DND-41 (cell line): ENCODE results near the gene TSPAN5.

Experiments used
- ATAC-seq: fragments of 200-7000 bp; cut with Tn5 transposase; 3 replicates; pipeline ENCODE4 v1.9.1; 2021; ENCODE audit warnings: low read depth; ENCODE audit not compliant: insufficient read depth
- DNase-seq: peaks from one replicate; pipeline ENCODE4 v3.0.0-alpha.2; 2020
- H2AFZ ChIP-seq: 2 replicates; pipeline ENCODE4 v1.6.0; 2012; ENCODE audit warnings: low read depth, low read length
- H3K27ac ChIP-seq: 2 replicates; pipeline ENCODE4 v1.5.1; 2012; ENCODE audit warnings: low read length, inconsistent platforms
- H3K27me3 ChIP-seq: fragments of 200-600 bp; sonication (generic); 2 replicates; pipeline ENCODE4 v1.6.0; 2012; ENCODE audit warnings: low read length, mild to moderate bottlenecking, inconsistent platforms; ENCODE audit not compliant: insufficient read depth, poor library complexity
- H3K36me3 ChIP-seq: 2 replicates; pipeline ENCODE4 v1.5.1; 2012; ENCODE audit warnings: low read length, inconsistent platforms; ENCODE audit not compliant: insufficient read depth
- H3K4me1 ChIP-seq: 2 replicates; pipeline ENCODE4 v1.5.1; 2012; ENCODE audit warnings: mild to moderate bottlenecking, low read length; ENCODE audit not compliant: insufficient read depth
- H3K4me2 ChIP-seq: 2 replicates; pipeline ENCODE4 v1.6.0; 2012; ENCODE audit warnings: mild to moderate bottlenecking, moderate library complexity, low read length, inconsistent platforms; ENCODE audit not compliant: insufficient read depth
- H3K4me3 ChIP-seq, 2 experiments: fragments of 200-600 bp in 1 of 2; shearing (Covaris generic) in 1 of 2; 2 replicates each; pipeline ENCODE4 v1.5.1; 2012 to 2016; ENCODE audit warnings: inconsistent platforms in 2 of 2, low read length in 2 of 2, mild to moderate bottlenecking in 2 of 2, low read depth in 1 of 2, moderate library complexity in 1 of 2
- H3K79me2 ChIP-seq: 2 replicates; pipeline ENCODE4 v1.6.0; 2012; ENCODE audit warnings: low read length, inconsistent platforms; ENCODE audit not compliant: insufficient read depth
- H3K9ac ChIP-seq: 2 replicates; pipeline ENCODE4 v1.6.0; 2012; ENCODE audit warnings: low read depth, mild to moderate bottlenecking, inconsistent platforms, low read length, moderate library complexity
- H3K9me3 ChIP-seq: 2 replicates; pipeline ENCODE4 v1.5.1; 2012; ENCODE audit warnings: low read length, moderate library complexity, mild to moderate bottlenecking, inconsistent platforms; ENCODE audit not compliant: insufficient read depth, severe bottlenecking
- H4K20me1 ChIP-seq: 2 replicates; pipeline ENCODE4 v1.6.0; 2012; ENCODE audit warnings: low read length; ENCODE audit not compliant: insufficient read depth
- CTCF ChIP-seq: IDR thresholded peaks from 2 replicates; pipeline ENCODE4 v1.5.1; 2012; ENCODE audit warnings: borderline replicate concordance, low read length, moderate library complexity, mild to moderate bottlenecking; ENCODE audit not compliant: poor library complexity, severe bottlenecking; ENCODE audit errors: extremely low read depth
- EZH2 ChIP-seq: IDR thresholded peaks from 3 replicates; pipeline ENCODE4 v1.6.1; 2012; ENCODE audit warnings: borderline replicate concordance, low read depth, mild to moderate bottlenecking, moderate library complexity, low read length, inconsistent platforms; ENCODE audit not compliant: severe bottlenecking

The TSPAN5 gene

DNA sequence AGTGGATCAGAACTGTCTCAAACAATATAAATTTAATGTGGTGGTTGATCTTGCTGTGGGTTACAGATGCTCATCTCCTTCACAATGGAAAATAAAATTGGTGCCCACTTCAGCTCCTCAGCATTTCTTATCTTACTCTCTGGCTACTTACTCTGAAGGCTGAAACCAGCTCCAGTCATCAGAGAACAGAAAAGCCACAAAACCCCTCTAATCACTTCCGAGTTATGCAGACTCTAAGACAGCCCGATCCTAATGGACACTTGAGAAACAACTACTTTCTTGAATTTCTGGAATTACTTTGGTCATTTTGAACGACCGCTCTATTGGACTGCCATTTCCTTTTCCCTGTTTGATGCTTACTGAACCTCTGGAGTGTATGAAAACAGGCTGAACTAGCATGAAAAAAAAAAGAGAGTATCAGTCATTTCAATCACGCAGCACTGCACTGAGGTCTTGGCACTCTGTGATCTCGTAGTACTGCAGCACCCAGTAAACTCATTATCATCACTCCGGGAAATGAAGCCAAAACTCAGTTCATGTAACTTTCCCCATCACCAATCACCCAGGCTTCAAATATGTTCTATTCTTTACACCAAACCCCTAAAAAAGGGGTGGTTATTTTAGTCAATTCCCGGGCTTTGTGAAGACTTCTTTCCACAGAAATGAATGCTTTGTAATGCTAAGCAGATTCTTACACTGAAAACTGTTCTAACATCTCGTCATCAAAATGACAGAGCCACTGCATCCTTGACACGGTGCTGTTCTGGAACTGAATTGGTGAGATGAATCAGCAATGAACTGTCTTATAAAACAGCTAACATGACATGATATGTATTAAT lies 54.5 kb downstream of the TSPAN5 start:
- Histone ChIP-seq H3K79me2 (no peaks in the 10 kb centered on the region), H2AFZ (no peak overlapping the region), H3K4me3 (no peak overlapping the region), H3K4me1 (peaks cover 9% of the 10 kb centered on the region), H3K9ac (no peak overlapping the region), H3K36me3 (no peaks in the 10 kb centered on the region), H3K4me2 (no peak overlapping the region), H3K27me3 (no peaks in the 10 kb centered on the region), H3K27ac (no peak overlapping the region), H3K9me3 (peaks cover 7% of the 10 kb centered on the region), H4K20me1 (no peaks in the 10 kb centered on the region)
- ATAC-seq (no peak), DNase-seq (no peak)
- TF ChIP-seq CTCF: no peak
- TF ChIP-seq EZH2: no peak

DNA sequence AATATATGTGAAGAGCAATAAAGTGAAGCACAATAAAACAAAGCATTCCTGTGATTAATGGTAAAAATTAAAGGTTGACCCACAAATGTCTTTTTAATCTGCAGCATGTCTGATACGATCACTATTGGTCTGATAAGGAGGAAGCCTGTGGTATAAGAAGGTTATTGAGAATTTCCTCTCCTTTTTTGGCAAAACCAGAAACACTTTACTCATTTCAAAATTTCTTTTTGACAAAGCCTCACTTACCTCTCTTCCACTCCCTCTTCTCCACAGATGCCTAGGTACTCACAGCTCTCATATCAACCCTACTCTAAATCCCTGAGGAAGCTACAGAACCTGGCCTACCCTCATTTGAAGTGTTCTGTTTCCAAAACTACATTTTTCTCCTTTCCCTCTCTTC lies 56.1 kb downstream of the TSPAN5 start:
- no peaks in the 10 kb centered on the region for H3K36me3 ChIP-seq
- H3K4me2 ChIP-seq: no peak overlapping the region
- H3K27ac ChIP-seq: no peak overlapping the region
- H3K9ac ChIP-seq: no peak overlapping the region
- no peak overlapping the region for H2AFZ ChIP-seq
- no peak for ATAC-seq
- DNase-seq: no peak
- H3K79me2 ChIP-seq: no peaks in the 10 kb centered on the region
- no peak overlapping the region for H3K4me3 ChIP-seq
- H3K27me3 ChIP-seq: no peaks in the 10 kb centered on the region
- peaks cover 7% of the 10 kb centered on the region for H3K9me3 ChIP-seq
- no peaks in the 10 kb centered on the region for H3K4me1 ChIP-seq
- no peaks in the 10 kb centered on the region for H4K20me1 ChIP-seq
- no peak for TF ChIP-seq CTCF
- no peak for TF ChIP-seq EZH2

GRCh38 chr4:98601708-98602107 lies 56.7 kb downstream of the TSPAN5 start:
- TF ChIP-seq EZH2 (no peak), CTCF (no peak)
- Histone ChIP-seq H3K9me3 (peaks cover 7% of the 10 kb centered on the region), H3K27ac (no peak overlapping the region), H3K79me2 (no peaks in the 10 kb centered on the region), H3K27me3 (no peaks in the 10 kb centered on the region), H4K20me1 (no peaks in the 10 kb centered on the region), H3K4me1 (no peaks in the 10 kb centered on the region), H2AFZ (no peak overlapping the region), H3K4me2 (no peak overlapping the region), H3K4me3 (no peak overlapping the region), H3K36me3 (no peaks in the 10 kb centered on the region), H3K9ac (no peak overlapping the region)
- ATAC-seq (no peak), DNase-seq (no peak)

- no peak for TF ChIP-seq EZH2
- TF ChIP-seq CTCF: no peak
- no peak for DNase-seq
- Histone ChIP-seq H2AFZ (no peak overlapping the region), H4K20me1 (no peaks in the 10 kb centered on the region), H3K9ac (no peak overlapping the region), H3K4me3 (no peak overlapping the region), H3K36me3 (no peaks in the 10 kb centered on the region), H3K27ac (no peak overlapping the region), H3K27me3 (no peaks in the 10 kb centered on the region), H3K9me3 (peaks cover 7% of the 10 kb centered on the region), H3K79me2 (no peaks in the 10 kb centered on the region), H3K4me2 (no peak overlapping the region), H3K4me1 (no peaks in the 10 kb centered on the region)
- no peak for ATAC-seq
These were observed 58.7 kb downstream of the TSPAN5 start for GRCh38 chr4:98599617-98600205.
